HG03060 (cell line): ENCODE data around the gene SPOCK1.

Source experiments
- ATAC-seq: cut with Tn5 transposase; IDR thresholded peaks from one replicate; pipeline ENCODE4 v1.9.1; 2021; ENCODE audit warnings: low read depth, moderate number of reproducible peaks; ENCODE audit not compliant: unreplicated experiment

SPOCK1 gene

DNA sequence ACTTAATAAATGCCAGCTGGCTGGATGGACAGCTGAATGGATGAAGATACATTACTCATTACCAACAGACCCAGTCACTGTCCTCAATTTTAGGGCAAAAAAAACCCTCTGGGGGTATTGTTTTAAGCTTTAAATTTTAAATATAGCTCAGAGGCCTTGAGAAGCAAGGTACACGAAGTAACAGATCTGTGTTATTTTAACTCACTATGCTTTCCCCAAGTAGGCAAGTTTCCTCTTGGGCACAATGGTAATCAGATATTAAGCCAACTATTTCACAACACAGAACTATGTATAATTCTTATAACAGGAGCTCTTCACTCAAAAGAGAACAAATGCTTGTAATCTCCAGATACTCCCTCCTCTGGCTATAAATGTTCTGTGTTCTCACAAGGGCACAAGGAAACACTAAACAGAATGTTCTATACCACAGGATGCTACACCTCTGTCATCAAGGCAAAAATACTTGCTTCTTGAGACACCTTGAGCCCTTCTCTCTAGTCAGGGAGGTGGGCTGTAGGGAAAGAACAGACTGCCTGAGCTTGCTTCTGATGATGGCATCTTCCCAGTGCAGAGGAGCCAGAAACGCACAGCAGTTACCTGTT lies 443.8 kb downstream of the SPOCK1 start:
- no peak for ATAC-seq

DNA sequence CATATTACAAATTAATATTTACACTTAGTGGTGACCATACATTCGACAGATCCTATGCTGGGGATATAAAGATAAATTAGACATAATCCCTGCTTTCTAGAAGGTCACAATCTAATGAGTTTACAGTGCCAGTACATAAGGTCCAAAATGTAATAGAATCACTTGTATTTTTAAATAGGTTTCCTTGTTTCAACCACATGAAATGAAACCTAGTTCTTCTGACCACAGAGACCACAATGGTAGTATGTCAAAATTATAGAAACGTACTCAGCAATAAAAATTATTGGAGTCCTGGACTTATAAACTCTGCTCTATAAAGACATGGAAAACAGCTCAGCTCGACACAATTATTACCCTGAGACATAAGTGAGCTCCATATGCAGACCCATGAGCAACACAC lies 444.3 kb downstream of the SPOCK1 start:
- no peak for ATAC-seq

DNA sequence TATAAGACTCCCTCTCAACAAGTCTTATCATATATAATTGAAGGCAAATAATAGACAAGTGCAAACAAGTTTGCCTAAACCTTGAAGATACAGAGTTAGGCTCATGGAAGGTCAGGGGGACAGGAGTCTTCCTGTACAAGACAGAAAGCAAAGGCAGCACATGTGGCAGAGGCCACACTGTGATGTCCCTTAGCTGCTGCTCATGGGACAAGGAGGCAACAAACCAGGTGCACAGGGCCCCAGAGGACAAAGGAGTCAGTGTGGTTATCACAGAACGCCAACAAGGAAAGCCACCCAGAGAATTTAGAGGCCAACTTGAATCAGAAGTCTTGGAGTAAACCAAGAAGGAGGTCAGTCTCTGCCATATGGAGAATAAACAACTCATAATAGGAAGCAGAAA lies 444.8 kb downstream of the SPOCK1 start:
- ATAC-seq, result no peak

DNA sequence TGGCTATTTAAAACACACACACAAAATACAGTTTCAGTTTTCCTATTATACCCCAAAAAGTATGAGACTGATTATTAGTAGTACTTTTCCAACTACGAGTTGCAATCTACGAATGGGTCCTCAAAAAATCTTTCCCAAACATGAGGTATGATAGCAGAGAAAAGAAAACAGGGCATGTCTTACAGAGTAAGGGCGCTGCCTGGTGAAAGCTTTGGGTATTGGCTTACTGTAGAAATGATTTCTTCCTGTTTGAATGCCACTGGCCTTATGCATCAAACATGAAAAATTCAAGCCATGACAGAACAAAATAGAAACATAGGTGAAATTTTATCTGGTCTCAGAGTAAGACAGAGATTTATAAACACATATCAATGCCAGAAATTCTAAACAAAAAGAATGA lies 448.0 kb downstream of the SPOCK1 start:
- ATAC-seq, result no peak

DNA sequence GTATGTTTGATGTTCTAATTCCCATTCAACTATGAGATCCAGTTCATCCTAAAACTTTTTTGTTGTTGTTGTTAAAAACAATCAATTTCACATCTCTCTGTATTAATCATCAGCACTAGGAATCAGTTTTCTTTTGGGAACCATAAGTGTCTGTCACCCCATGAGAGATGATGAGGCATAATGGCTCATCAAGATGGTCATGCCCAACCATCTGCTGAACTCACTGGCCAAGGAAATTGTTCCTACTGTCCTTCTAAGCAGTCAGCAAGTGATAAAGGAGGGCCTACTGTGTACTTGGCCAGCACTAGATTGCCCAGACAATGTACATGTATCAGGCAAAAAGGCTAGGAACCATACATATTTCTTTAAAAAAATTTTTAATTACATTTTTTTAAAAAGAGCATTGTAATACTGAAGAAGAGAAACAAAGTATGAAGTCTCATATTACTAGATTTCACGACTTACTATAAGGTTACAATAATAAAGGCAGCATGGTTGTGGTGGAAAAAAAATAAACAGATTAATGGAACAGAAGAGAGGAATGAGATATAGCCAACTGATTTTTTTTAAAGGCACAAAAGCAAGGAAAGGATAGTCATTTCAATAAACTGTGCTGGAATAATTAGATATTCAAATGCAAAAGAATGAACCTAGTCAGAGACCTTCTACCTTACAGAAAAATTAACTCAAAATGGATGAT lies 458.3 kb downstream of the SPOCK1 start:
- ATAC-seq, result no peak

DNA sequence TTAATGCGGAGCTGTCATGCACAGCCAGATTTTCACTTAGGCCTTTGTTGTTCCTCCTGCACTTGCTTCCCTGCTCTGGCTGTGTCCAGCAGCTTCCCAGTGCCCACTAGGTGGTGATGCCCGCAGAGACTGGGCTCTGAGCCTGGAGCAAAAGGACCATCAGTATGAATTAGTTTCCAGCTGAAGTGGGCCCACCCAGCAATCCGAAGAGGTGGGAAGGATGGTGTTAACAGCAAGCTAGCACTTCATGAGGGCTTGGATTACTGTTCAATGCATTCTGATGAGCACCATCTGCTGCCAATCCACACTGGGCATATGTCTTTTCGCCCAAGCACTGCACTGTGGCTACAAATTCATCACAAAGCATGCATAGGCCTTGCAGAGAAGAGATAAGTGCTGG lies 459.1 kb downstream of the SPOCK1 start:
- ATAC-seq, result no peak

DNA sequence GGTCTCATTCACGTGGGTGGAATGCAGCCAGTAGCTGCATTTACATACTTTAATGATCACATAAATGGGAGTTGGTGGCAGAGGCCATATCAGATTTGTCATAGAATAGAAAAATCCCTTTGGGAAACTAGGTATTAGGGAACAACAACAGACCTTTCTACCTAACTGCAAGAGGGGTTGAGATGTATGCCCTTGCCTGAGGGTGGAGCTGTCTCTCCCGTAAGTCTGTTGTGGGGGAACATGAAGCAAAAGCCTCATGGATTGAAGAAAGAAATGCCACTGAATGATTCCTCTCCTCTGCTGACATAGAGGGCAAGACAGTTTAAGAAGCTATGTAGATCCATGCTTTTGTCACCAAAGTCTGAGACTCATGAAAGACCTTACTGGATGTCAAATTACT lies 461.3 kb downstream of the SPOCK1 start:
- no peak for ATAC-seq

DNA sequence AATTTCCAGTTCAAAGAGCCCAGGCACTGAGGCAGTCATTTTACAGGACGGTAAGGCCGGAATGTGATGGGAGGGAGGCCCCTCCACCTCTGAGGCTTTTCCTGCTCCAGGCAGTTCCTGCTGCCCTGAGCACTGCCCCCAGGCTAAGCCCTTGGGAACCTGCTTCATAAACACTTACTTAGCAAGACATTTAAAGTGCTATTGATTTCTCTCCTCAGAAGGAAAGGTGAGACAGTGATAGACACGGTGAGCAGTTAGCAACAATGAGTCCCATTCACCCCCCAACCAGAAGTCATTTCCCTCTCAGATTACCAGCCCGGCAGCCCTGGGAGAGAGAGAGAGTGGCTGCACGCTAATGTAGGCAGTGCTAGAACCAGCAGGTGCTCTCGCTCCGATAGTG lies 462.5 kb downstream of the SPOCK1 start:
- no peak for ATAC-seq

DNA sequence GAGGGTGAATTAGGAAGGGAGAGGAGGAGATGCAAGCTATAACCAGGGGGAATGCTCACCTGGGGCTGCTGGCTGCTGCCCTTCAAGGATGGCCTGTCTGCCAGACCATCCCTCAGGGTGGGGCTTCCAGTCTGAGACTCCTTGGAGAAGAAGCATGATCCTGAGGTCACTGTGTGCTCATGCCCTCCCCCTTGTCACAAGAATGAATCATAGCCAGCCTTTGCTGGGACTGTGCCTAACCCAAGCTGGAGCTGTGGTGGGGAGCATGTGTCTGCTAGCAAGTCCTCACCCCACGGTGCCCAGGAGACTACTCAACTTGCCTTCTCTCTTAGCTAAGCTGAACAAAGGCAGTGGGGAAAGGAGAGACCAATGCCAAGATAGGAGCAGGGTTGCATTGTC lies 463.6 kb downstream of the SPOCK1 start:
- ATAC-seq, result no peak

DNA sequence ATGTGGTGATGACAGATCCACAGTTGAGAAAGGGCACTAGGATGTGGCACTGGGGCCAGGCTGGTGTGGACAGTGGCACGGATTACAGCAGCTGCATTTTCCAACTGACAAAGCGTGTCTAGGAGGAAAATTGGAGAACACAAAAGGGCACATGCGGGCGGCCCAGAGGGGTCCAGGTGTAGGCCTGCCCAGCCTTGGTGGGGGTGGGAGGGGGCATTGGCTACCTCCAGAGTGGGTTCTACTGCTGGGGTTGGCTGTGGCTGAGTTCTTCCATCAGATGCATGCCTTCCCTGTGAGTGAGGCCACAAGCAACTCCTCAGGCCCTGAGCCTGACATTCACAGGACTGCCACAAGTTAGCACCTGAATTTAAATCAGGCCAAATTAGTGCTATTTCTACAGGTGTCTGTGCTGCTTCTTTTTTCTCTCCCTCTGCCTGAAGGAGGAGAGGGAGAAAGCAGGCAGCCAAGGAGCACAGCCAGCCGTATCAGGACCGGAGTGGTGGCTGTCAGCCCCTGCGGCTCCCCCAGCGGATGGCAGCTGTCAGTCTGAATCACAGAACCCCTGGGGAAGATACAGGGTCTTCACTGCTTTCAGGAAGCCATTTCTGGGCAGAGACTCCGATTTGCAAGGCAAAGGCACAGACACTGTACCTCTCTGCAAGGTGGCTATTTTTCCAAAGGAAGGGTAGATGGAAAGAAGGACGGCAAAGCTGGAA lies 464.2 kb downstream of the SPOCK1 start:
- no peak for ATAC-seq

DNA sequence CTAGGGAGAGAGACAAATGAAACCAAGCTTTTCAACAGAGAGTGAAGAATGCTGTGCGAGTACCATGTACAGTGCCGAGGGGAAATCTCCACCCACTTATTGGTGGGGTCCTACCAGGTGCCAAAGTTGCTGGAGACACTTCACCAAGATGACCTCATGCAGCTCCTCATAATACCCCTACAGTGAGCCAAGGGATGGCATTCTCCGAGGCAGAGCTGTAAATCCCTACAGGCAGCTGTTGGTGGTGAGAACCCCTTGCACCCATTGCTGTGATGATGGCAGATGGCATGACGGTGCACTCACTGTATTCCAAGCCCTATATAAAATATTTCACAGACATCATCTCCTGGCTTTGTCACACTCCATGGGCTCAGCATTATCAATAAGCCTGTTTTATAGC lies 464.9 kb downstream of the SPOCK1 start:
- ATAC-seq, result no peak

DNA sequence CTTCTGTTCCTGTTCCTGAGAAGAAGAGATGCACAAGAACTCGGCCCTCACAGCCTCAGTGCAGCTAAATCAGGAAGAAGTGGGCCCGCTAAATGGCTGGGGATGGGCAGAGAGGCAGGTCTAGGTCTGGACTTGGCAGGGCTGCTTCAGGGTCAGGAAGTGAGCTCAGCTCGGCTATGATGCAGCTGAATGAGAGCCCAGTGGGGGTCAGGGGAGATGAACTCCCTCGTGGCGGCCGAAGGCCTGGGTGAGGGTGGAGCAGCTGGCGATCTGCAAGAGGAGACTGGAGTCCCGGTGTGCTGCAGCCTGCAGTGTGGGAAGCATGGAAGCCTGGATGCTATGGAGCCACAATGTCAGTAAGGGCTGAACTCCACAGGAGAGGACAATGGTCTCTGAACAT lies 466.2 kb downstream of the SPOCK1 start:
- ATAC-seq, result no peak

DNA sequence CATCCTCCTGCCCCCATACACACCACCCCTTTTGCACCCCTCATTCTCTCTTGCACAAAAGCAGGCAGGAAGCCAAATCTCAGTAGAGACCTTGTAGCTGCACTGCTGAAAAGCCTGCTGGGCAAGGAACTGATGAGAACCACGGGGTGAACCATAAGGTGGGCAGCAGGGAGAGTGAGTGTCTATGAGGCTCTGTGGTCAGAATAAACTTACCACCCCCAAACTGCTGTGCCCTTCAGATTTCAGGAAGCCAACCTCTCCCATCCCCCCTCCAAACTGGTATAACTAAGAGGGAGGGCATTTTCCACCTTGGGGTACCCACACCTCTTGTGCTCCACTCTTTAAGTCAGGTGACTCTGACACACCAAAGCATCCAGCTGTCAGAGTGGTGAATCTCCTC lies 471.4 kb downstream of the SPOCK1 start:
- ATAC-seq, result no peak

DNA sequence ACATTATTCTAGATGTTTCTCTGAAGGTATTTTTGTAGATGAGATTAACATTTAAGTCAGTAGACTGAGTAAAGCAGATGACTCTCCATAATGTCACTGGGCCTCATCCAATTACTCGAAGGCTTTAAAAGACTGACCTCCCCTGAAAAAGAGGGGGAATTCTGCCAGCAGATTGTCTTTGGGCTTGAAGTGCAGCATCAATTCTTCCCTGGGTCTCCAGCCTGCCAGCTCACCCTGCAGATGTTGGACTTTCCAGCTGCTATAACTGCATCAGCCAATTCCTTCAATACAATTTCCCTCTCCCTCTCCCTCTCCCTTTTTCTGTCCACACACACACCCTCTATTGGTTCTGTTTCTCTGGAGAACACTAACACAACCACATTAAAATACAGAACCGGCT lies 472.8 kb downstream of the SPOCK1 start:
- no peak for ATAC-seq

DNA sequence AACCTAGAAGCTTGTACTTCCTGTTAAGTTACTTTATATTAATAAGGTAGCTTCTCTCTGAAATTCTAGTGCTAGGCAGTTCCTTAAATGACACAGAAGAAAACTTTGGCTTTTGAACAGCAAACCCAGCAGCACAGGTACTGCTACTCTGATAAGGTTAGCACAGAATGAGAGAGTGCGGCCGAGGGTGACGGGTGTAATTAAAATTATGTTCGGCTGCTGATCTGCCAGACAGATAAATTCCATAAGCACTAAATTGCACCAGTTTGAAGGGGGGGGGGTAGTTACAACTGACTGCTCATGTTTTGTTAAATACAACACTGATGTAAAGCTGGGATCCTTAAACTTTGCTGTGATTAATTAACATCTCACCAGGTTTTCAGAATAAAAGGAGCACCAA lies 475.1 kb downstream of the SPOCK1 start:
- ATAC-seq, result no peak

DNA sequence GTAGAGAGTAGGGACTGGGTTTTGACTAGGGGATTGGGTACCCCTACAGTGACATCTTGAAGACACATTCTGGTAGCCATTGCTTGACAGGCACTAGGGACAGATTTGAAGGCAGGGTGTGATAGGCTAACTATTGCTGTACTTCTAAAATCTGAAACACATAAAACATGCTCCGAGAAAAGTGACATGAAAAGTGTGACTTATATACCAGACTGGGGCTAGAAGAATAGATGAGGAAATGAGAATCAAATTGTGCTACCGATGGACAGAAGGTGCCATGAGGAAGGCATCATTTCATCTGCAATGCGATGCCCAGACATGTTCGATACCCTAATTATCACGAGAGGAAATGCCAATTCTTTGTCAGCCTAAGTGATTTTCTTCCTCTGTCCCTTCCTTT lies 475.8 kb downstream of the SPOCK1 start:
- no peak for ATAC-seq

DNA sequence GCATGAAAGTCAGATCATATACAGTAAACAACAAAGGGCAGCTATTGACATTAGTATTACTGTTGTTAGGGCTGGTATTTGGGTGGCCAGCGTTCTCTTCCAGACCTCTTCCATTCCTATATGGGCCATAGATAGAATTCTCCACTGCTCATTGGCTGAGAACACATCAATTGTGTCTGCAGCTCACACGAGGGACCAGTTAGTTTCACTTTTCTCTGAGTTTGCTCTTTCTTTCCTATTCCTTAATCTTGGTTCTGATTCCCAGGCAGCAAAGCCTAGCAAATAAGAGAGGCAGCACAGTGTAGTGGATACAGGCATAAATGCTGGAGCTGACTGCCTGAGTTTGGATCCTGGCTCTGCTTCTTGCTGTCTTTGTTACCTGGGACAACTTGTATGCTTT lies 476.4 kb downstream of the SPOCK1 start:
- no peak for ATAC-seq

DNA sequence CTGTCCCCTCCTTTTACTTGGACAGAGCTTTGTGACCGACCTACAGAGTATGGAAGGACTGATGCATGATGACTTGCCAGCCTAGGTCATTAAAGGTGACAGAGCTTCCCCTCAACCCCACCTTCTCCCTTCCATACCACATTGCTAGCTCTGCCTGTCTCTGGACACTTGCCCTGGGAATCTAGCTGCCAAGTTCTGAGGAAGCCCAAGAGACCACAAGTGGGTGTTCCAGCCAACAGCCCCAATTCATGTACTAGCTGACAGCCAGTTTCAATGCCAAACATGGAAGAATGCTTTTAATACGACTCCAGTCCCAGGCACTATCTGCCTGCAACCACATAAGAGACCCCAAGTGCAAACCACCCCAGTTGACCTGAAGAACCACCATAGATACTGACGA lies 477.1 kb downstream of the SPOCK1 start:
- no peak for ATAC-seq

DNA sequence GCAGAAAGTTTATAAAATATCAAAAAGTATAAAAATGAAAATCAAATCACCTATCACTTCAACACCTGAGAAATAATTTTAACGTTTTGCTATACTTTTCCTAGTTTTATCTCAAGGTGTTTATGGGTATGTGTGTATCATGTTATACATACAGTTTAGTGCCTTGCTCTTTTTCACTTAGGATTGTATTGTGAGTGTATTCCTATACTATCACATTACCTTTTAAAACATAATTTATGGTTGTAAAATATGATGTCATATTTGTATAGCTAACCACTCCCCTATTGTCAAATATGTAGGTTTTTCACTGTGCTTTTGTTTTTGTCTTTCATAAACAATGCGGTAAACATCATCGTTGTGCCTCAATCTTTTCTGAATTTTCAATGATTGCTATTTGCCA lies 479.9 kb downstream of the SPOCK1 start:
- ATAC-seq, result no peak

DNA sequence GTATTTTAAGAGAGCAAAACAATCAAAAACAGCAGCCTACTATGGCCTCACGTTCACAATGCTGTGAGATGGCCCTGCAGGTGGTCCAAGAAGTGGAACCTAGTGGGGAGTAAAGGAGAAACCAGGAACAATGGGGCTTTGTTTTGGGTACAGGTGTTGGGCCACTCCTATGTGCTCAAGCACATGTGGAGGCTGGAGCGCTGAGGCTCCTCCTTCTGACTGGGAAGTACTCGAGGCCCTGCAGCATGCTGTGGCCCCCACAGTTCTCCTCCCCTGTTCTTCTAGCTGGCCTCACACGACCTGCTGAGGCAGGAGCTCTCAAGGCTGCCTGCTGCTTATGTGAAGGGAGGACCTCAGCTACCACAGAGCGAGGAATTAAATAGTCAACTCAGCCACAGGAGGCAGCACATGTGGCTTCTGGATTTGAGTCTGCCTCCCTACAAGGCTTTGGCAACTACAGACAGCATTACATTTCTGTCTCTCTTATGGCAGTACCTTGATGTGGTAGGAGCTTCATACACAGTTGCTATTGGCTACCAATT lies 482.3 kb downstream of the SPOCK1 start:
- no peak for ATAC-seq

DNA sequence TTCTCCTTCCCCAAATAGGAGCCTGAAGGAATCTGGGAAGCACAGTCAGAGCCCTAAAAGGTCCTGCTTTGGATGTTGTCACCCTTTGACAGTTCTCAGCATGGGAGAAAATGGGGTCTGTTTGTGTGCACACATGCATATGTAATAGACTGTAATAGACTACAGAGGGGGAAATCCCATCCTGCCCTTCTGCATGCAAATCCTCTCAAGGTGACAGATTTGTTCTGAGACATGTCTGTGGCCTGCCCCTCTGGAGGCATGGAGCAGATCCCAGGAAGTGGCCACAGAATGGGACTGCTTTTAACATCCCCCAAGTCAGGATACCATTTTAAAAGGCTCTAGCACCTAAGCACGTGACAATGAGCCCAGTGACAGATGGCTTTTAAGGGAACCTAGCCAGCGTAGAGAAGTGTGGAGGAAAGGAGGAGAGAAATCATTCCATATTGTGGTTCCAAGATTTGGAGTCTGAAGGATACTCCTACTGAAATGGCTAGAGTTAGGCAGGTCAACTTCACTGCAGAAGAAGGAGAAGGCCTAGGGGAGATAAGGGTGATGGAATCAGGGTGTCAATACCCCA lies 483.5 kb downstream of the SPOCK1 start:
- ATAC-seq, result no peak
